SU-DHL-6 (cell line): ENCODE measurements around the gene CEP72.

ENCODE experiments used
- H2AFZ ChIP-seq: fragments of 200-600 bp; sonication (generic); 2 replicates; pipeline ENCODE4 v1.6.1; 2014; ENCODE audit warnings: low read depth, mild to moderate bottlenecking, moderate library complexity, mixed read lengths, antibody characterized with exemption, low read length; ENCODE audit not compliant: severe bottlenecking
- H3F3A ChIP-seq: fragments of 200-600 bp; shearing (Covaris generic); 2 replicates; pipeline ENCODE4 v1.6.0; 2016; ENCODE audit warnings: antibody characterized with exemption, mild to moderate bottlenecking; ENCODE audit not compliant: insufficient read depth
- H3K27ac ChIP-seq: fragments of 200-600 bp; sonication (generic); 2 replicates; pipeline ENCODE4 v1.5.1; 2016; ENCODE audit warnings: low read depth, mild to moderate bottlenecking, low read length, moderate library complexity, mixed read lengths
- H3K27me3 ChIP-seq: fragments of 200-600 bp; sonication (generic), shearing (Covaris generic); 2 replicates; pipeline ENCODE4 v1.6.0; 2014; ENCODE audit warnings: mild to moderate bottlenecking, low read length
- H3K36me3 ChIP-seq: fragments of 200-600 bp; sonication (generic); 2 replicates; pipeline ENCODE4 v1.6.1; 2014; ENCODE audit warnings: mild to moderate bottlenecking, low read length, mixed read lengths
- H3K4me2 ChIP-seq: fragments of 300-600, 200-600 bp; shearing (Covaris generic), sonication (generic); 2 replicates; pipeline ENCODE4 v1.6.0; 2014; ENCODE audit warnings: low read length, low read depth, mild to moderate bottlenecking; ENCODE audit not compliant: poor library complexity, severe bottlenecking
- H3K4me3 ChIP-seq: fragments of 200-600 bp; sonication (generic); 2 replicates; pipeline ENCODE4 v1.5.1; 2014; ENCODE audit warnings: antibody characterized with exemption, low read length, mild to moderate bottlenecking, mixed read lengths; ENCODE audit not compliant: insufficient read depth, poor library complexity, severe bottlenecking
- H3K79me2 ChIP-seq: fragments of 200-600 bp; sonication (generic); 2 replicates; pipeline ENCODE4 v1.6.1; 2014; ENCODE audit warnings: mild to moderate bottlenecking, low read length, moderate library complexity; ENCODE audit not compliant: insufficient read depth
- H3K9ac ChIP-seq: fragments of 200-600 bp; sonication (generic); 2 replicates; pipeline ENCODE4 v1.7.0; 2014; ENCODE audit warnings: mild to moderate bottlenecking, low read length
- H3K9me2 ChIP-seq: fragments of 200-600 bp; sonication (generic); replicated peaks from 2 replicates; pipeline ENCODE4 v1.6.1; 2014; ENCODE audit warnings: low read length; ENCODE audit not compliant: insufficient read depth
- H3K9me3 ChIP-seq: fragments of 200-600 bp; sonication (generic); 2 replicates; pipeline ENCODE4 v1.6.1; 2014; ENCODE audit warnings: low read length, mixed read lengths; ENCODE audit not compliant: insufficient read depth
- H4K20me1 ChIP-seq: fragments of 200-600 bp; sonication (generic); 2 replicates; pipeline ENCODE4 v1.6.1; 2014; ENCODE audit warnings: low read depth, mild to moderate bottlenecking, antibody characterized with exemption, low read length, moderate library complexity, mixed read lengths
- CTCF ChIP-seq: fragments of 200-600 bp; sonication (generic); IDR thresholded peaks from one replicate; pipeline ENCODE4 v1.5.1; 2017; ENCODE audit warnings: antibody characterized with exemption, mild to moderate bottlenecking, low read length, moderate library complexity; ENCODE audit not compliant: insufficient read depth, poor library complexity, severe bottlenecking
- EZH2phosphoT487 ChIP-seq: fragments of 200-600 bp; sonication (generic), shearing (Covaris generic); conservative IDR thresholded peaks from 2 replicates; pipeline ENCODE4 v1.6.1; 2018; ENCODE audit warnings: mild to moderate bottlenecking, antibody characterized with exemption, low read length, moderate library complexity, mixed read lengths

Gene CEP72

GRCh38 chr5:658103-658502, 46.0 kb downstream of the CEP72 start:
- Histone ChIP-seq H3K9me3 (no peaks in the 10 kb centered on the region), H3K79me2 (no peaks in the 10 kb centered on the region), H3K27me3 (no peaks in the 10 kb centered on the region), H3K4me3 (no peak overlapping the region), H2AFZ (no peak overlapping the region), H3K9me2 (no peaks in the 10 kb centered on the region), H3K36me3 (no peaks in the 10 kb centered on the region), H3K9ac (no peak overlapping the region), H3K4me2 (no peak overlapping the region), H3K27ac (no peak overlapping the region), H4K20me1 (no peaks in the 10 kb centered on the region), H3F3A (no peaks in the 10 kb centered on the region)
- TF ChIP-seq EZH2phosphoT487, result no peak
- TF ChIP-seq CTCF, result no peak

GRCh38 chr5:659496-660263, 47.5 kb downstream of the CEP72 start:
- TF ChIP-seq EZH2phosphoT487, result no peak
- no peak for TF ChIP-seq CTCF
- no peak overlapping the region for H3K9ac ChIP-seq
- no peaks in the 10 kb centered on the region for H4K20me1 ChIP-seq
- no peak overlapping the region for H3K4me3 ChIP-seq
- no peaks in the 10 kb centered on the region for H3K9me3 ChIP-seq
- H2AFZ ChIP-seq, result no peak overlapping the region
- no peaks in the 10 kb centered on the region for H3K79me2 ChIP-seq
- H3K27ac ChIP-seq, result no peak overlapping the region
- no peak overlapping the region for H3K4me2 ChIP-seq
- no peaks in the 10 kb centered on the region for H3K27me3 ChIP-seq
- H3K36me3 ChIP-seq, result no peaks in the 10 kb centered on the region
- H3F3A ChIP-seq, result no peaks in the 10 kb centered on the region
- no peaks in the 10 kb centered on the region for H3K9me2 ChIP-seq

- H3K27ac ChIP-seq, result no peak overlapping the region
- H2AFZ ChIP-seq, result no peak overlapping the region
- no peak overlapping the region for H3K4me2 ChIP-seq
- TF ChIP-seq EZH2phosphoT487, result no peak
- no peak for TF ChIP-seq CTCF
- no peaks in the 10 kb centered on the region for H4K20me1 ChIP-seq
- H3K9ac ChIP-seq, result no peak overlapping the region
- H3F3A ChIP-seq, result no peaks in the 10 kb centered on the region
- H3K36me3 ChIP-seq, result no peaks in the 10 kb centered on the region
- H3K9me2 ChIP-seq, result no peaks in the 10 kb centered on the region
- no peaks in the 10 kb centered on the region for H3K79me2 ChIP-seq
- H3K9me3 ChIP-seq, result no peaks in the 10 kb centered on the region
- H3K4me3 ChIP-seq, result no peak overlapping the region
- H3K27me3 ChIP-seq, result no peaks in the 10 kb centered on the region
Measured at GRCh38 chr5:660491-661030, 48.4 kb downstream of the CEP72 start.
